B cell (primary cell): ENCODE results near the gene ASCC2. TPM values are rescaled to one million over a fixed set of nuclear protein-coding genes. Genes with fewer than 3 reads are reported as not detected.

ENCODE experiments used
- ATAC-seq: fragments of 200-7000 bp; cut with Tn5 transposase; one replicate; pipeline ENCODE4 v1.10.0; 2021; ENCODE audit warnings: low read depth, mild to moderate bottlenecking, moderate number of reproducible peaks, moderate library complexity
- CTCF ChIA-PET: fragments of 350-600 bp; sonication (Branson Sonifier 250); formaldehyde crosslinking; loops from one replicate; lab custom pipeline; 2021; ENCODE audit warnings: antibody characterized with exemption, inconsistent platforms; lab: Charles Lee
- POLR2A ChIA-PET: fragments of 350-600 bp; sonication (Branson Sonifier 250); formaldehyde crosslinking; loops from one replicate; lab custom pipeline; 2021; ENCODE audit warnings: antibody characterized with exemption; lab: Charles Lee
- DNase-seq: peaks from one replicate; pipeline ENCODE4 v3.0.0; 2013
- H2AFZ ChIP-seq: 2 replicates; pipeline ENCODE4 v1.6.1; 2012; ENCODE audit warnings: mild to moderate bottlenecking, low read depth, low read length; ENCODE audit not compliant: insufficient read depth, poor library complexity, severe bottlenecking
- H3K27ac ChIP-seq, 2 donors: 1 replicate in 1 of 2; 2 replicates in 1 of 2; pipeline ENCODE4 v1.5.1; 2012 to 2013; ENCODE audit warnings: low read length in 2 of 2, mild to moderate bottlenecking in 2 of 2, moderate library complexity in 1 of 2
- H3K27me3 ChIP-seq, 4 experiments: fragments of 200-600 bp in 1 of 4; sonication (generic) in 1 of 4; replicated peaks in 1 of 4; 1 replicate in 2 of 4; 2 replicates in 2 of 4; pipeline versions ENCODE4 v1.6.1 to v1.7.0; 2013 to 2016; ENCODE audit warnings: low read length in 3 of 4, mild to moderate bottlenecking in 2 of 4, mixed read lengths in 1 of 4, moderate library complexity in 1 of 4; ENCODE audit not compliant: insufficient read depth in 4 of 4, control insufficient read depth in 3 of 4; ENCODE audit errors: control extremely low read depth in 1 of 4
- H3K36me3 ChIP-seq, 2 experiments: replicated peaks in 1 of 2; 1 replicate in 1 of 2; 2 replicates in 1 of 2; pipeline versions ENCODE4 v1.6.1 to v1.7.1; 2013; ENCODE audit warnings: low read length in 1 of 2; ENCODE audit not compliant: insufficient read depth in 2 of 2, control insufficient read depth in 1 of 2; ENCODE audit errors: control extremely low read depth in 1 of 2, extremely low read depth in 1 of 2
- H3K4me1 ChIP-seq, 2 donors: fragments of 200-600 bp in 1 of 2; sonication (generic) in 1 of 2; 1 replicate in 1 of 2; 2 replicates in 1 of 2; pipeline versions ENCODE4 v1.5.1 to v1.6.1; 2013 to 2017; ENCODE audit warnings: low read length in 2 of 2; ENCODE audit not compliant: control insufficient read depth in 2 of 2, insufficient read depth in 2 of 2
- H3K4me2 ChIP-seq: replicated peaks from 2 replicates; pipeline ENCODE3; 2012; ENCODE audit warnings: mild to moderate bottlenecking, low read depth, low read length; ENCODE audit not compliant: poor library complexity, severe bottlenecking
- H3K4me3 ChIP-seq, 5 experiments: fragments of 200-600 bp in 1 of 5; sonication (generic) in 1 of 5; 1 replicate in 3 of 5; 2 replicates in 2 of 5; pipeline versions ENCODE4 v1.5.1 to v1.7.0; 2011 to 2016; ENCODE audit warnings: low read length in 4 of 5, mild to moderate bottlenecking in 4 of 5, low read depth in 2 of 5, control low read depth in 1 of 5, moderate library complexity in 1 of 5; ENCODE audit not compliant: insufficient read depth in 1 of 5; ENCODE audit errors: control extremely low read depth in 1 of 5, extremely low read depth in 1 of 5
- H3K79me2 ChIP-seq: fragments of 200-600 bp; sonication (generic); one replicate; pipeline ENCODE4 v1.6.0; 2016; ENCODE audit warnings: low read length; ENCODE audit not compliant: control insufficient read depth, insufficient read depth
- H3K9ac ChIP-seq: fragments of 200-600 bp; sonication (generic); 2 replicates; pipeline ENCODE4 v1.6.1; 2017; ENCODE audit warnings: mild to moderate bottlenecking, low read length, moderate library complexity
- H3K9me3 ChIP-seq, 3 donors: one replicate each; pipeline versions ENCODE4 v1.6.1 to v1.7.1; 2013; ENCODE audit warnings: low read length in 2 of 3; ENCODE audit not compliant: control insufficient read depth in 2 of 3, insufficient read depth in 1 of 3; ENCODE audit errors: control extremely low read depth in 1 of 3
- H4K20me1 ChIP-seq: 2 replicates; pipeline ENCODE4 v1.6.0; 2012; ENCODE audit warnings: mild to moderate bottlenecking, low read length; ENCODE audit not compliant: insufficient read depth, control insufficient read depth, poor library complexity, severe bottlenecking
- H3K27ac Mint-ChIP-seq: one replicate; pipeline ENCODE4 v1.8.0; 2021; ENCODE audit warnings: mixed read lengths
- H3K27me3 Mint-ChIP-seq: one replicate; pipeline ENCODE4 v1.8.0; 2021; ENCODE audit warnings: mixed read lengths
- H3K4me1 Mint-ChIP-seq: one replicate; pipeline ENCODE4 v1.8.0; 2021; ENCODE audit warnings: mixed read lengths
- H3K4me3 Mint-ChIP-seq: one replicate; pipeline ENCODE4 v1.8.0; 2021; ENCODE audit warnings: mixed read lengths
- H3K9me3 Mint-ChIP-seq: one replicate; pipeline ENCODE4 v1.8.0; 2022; ENCODE audit warnings: mixed read lengths; ENCODE audit not compliant: insufficient read depth
- CTCF ChIP-seq: fragments of 200-600 bp; IDR thresholded peaks from one replicate; pipeline ENCODE4 v1.8.0; 2022; ENCODE audit warnings: antibody characterized with exemption, mild to moderate bottlenecking
- EZH2 ChIP-seq: IDR thresholded peaks from 2 replicates; pipeline ENCODE4 v1.6.1; 2012; ENCODE audit warnings: borderline replicate concordance, low read depth, mild to moderate bottlenecking, moderate library complexity, low read length; ENCODE audit not compliant: insufficient read depth, poor library complexity, severe bottlenecking
- WGBS: methylation state at CpG from one replicate; pipeline ENCODE4 v1.1.5; 2013; ENCODE audit warnings: missing lambda C conversion rate; ENCODE audit not compliant: insufficient coverage; 5-methylcytosine and 5-hydroxymethylcytosine counted together
- intact Hi-C: fragments of 100-400 bp; cut with micrococcal nuclease; formaldehyde crosslinking; loops from one replicate; pipeline ENCODE4 v1.10.0; 2022
- polyA plus RNA-seq: library from polyadenylated mRNA; depleted of rRNA; stranded (reverse); fragments of >200 nt; gene quantifications from 2 replicates; pipeline ENCODE4 v1.2.3, GENCODE V29; 2012
- total RNA-seq, 2 donors: library from RNA; stranded (reverse); fragments of 120-200 nt in 1 of 2; gene quantifications; 1 replicate in 1 of 2; 2 replicates in 1 of 2; pipeline versions ENCODE4 v1.2.3 to v1.2.4, GENCODE V29; 2013 to 2022

ASCC2 gene
- total and polyA plus RNA-seq, 2 donors (not counting 1 experiment from before 2014, with no cell fraction given) = 81.1 to 84.0 TPM

- Histone ChIP-seq H3K36me3 (no peaks in the 10 kb centered on the region), H3K79me2 (no peaks in the 10 kb centered on the region), H3K4me1 (no peaks in the 10 kb centered on the region), H3K4me2 (no peak overlapping the region), H3K4me3 (no peak overlapping the region), H3K27ac (no peak overlapping the region), H3K27me3 (no peaks in the 10 kb centered on the region), H3K9ac (no peak overlapping the region), H3K9me3 (no peaks in the 10 kb centered on the region), H2AFZ (no peak overlapping the region), H4K20me1 (no peaks in the 10 kb centered on the region)
- POLR2A ChIA-PET = no interaction called here
- ATAC-seq (no peak), DNase-seq (no peak)
- H3K4me3 Mint-ChIP-seq = no peak overlapping the region
- intact Hi-C loops = no loop called here
- no peaks in the 10 kb centered on the region for H3K4me1 Mint-ChIP-seq
- no peak overlapping the region for H3K27ac Mint-ChIP-seq
- no peaks in the 10 kb centered on the region for H3K9me3 Mint-ChIP-seq
- TF ChIP-seq EZH2 = no peak
- TF ChIP-seq CTCF = no peak
- no CpG with 5 or more reads among the region's 3 CpGs for WGBS
- H3K27me3 Mint-ChIP-seq = peaks cover 14% of the 10 kb centered on the region
- CTCF ChIA-PET = interaction anchor here (0.6 kb wide), 1 partner anchor 25 kb away, joined by 3 read pairs; no protein-coding TSS in a partner anchor
Measured at GRCh38 chr22:29854432-29854831, 16.4 kb upstream of the ASCC2 start.

- DNase-seq = no peak
- H3K4me3 ChIP-seq = no peak overlapping the region
- no peaks in the 10 kb centered on the region for H3K4me1 ChIP-seq
- H3K4me1 Mint-ChIP-seq = no peaks in the 10 kb centered on the region
- no peaks in the 10 kb centered on the region for H4K20me1 ChIP-seq
- H2AFZ ChIP-seq = no peak overlapping the region
- TF ChIP-seq EZH2 (no peak), CTCF (no peak)
- no peaks in the 10 kb centered on the region for H3K79me2 ChIP-seq
- no peak overlapping the region for H3K27ac ChIP-seq
- no CpG with 5 or more reads among the region's 3 CpGs for WGBS
- no peaks in the 10 kb centered on the region for H3K9me3 Mint-ChIP-seq
- ATAC-seq = no peak
- H3K27me3 Mint-ChIP-seq = peaks cover 5% of the 10 kb centered on the region
- H3K4me3 Mint-ChIP-seq = no peak overlapping the region
- peaks cover 0 to 6% (median 0%) of the 10 kb centered on the region in 3 donors for H3K9me3 ChIP-seq
- H3K27me3 ChIP-seq = no peaks in the 10 kb centered on the region
- no peaks in the 10 kb centered on the region for H3K36me3 ChIP-seq
- intact Hi-C loops = no loop called here
- no peak overlapping the region for H3K4me2 ChIP-seq
- ChIA-PET POLR2A (no interaction called here), CTCF (no interaction called here)
- no peak overlapping the region for H3K9ac ChIP-seq
- H3K27ac Mint-ChIP-seq = no peak overlapping the region
Measured at GRCh38 chr22:29848111-29848510, 10.0 kb upstream of the ASCC2 start.
